Measurements from ENCODE around the gene VPS26C.

VPS26C gene

GRCh38 chr21:37182222-37182621 is 84.9 kb downstream of the VPS26C start:
- H3K4me3 ChIP-seq (ENCODE audit: low read depth, low read length), result no peak overlapping the region
- TF ChIP-seq CTCF (conservative IDR thresholded peaks at IDR 0.05; ENCODE audit: low read depth, low read length), result no peak
- no peak for DNase-seq (ENCODE audit: low read depth)

GRCh38 chr21:37181059-37181458 is 86.1 kb downstream of the VPS26C start:
- no peak overlapping the region for H3K4me3 ChIP-seq (ENCODE audit: low read depth, low read length)
- no peak for TF ChIP-seq CTCF (conservative IDR thresholded peaks at IDR 0.05; ENCODE audit: low read depth, low read length)
- DNase-seq (ENCODE audit: low read depth), result peak; percentile 35

DNA sequence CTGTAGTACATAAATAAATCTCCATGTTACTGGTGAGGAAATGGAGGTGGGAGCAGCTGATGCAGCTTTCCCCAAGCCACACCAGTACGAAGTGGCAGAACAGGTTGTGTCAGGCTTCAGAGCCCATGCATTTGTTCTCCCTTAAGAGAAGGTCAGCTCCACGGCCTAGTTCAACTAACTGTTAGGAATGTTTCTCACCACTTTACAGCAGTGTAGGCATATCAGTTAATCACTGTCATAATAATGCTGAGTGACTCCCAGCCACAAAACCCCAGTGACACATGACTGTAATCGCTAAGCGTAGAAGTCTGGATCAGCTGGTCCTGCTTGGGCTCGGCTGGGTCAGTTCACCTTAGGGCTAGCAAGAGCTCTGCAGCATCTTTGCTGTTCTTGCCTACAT is 90.4 kb downstream of the VPS26C start:
- no peak for TF ChIP-seq CTCF (conservative IDR thresholded peaks at IDR 0.05; ENCODE audit: low read depth, low read length)
- no peak overlapping the region for H3K4me3 ChIP-seq (ENCODE audit: low read depth, low read length)
- no peak for DNase-seq (ENCODE audit: low read depth)
